HL-60 (cell line): Measurements from ENCODE around the gene TMA16.

ENCODE experiments used
- DNase-seq, 2 experiments: peaks; one replicate each; pipeline ENCODE4 v3.0.0-alpha.2; 2010 to 2020; ENCODE audit warnings: low read depth in 1 of 2, low spot score in 1 of 2
- H3K27ac ChIP-seq: fragments of 250-450 bp; sonication (Bioruptor Pico); replicated peaks from 2 replicates; pipeline ENCODE4 v1.5.1; 2020; ENCODE audit warnings: mild to moderate bottlenecking, moderate library complexity
- H3K27me3 ChIP-seq: fragments of 250-450 bp; sonication (Bioruptor Pico); 2 replicates; pipeline ENCODE4 v1.5.1; 2021; ENCODE audit warnings: mild to moderate bottlenecking, moderate library complexity; ENCODE audit not compliant: insufficient read depth, poor library complexity, severe bottlenecking
- H3K4me3 ChIP-seq: replicated peaks from 2 replicates; pipeline ENCODE4 v1.5.1; 2011; ENCODE audit warnings: mild to moderate bottlenecking, control low read depth, low read length; ENCODE audit not compliant: insufficient read depth
- CTCF ChIP-seq: IDR thresholded peaks from one replicate; pipeline ENCODE4 v1.5.1; 2011; ENCODE audit warnings: low read length, control low read depth, inconsistent platforms; ENCODE audit not compliant: insufficient read depth
- GABPA ChIP-seq: IDR thresholded peaks from 2 replicates; pipeline ENCODE4 v1.6.1; 2012; ENCODE audit warnings: low read depth
- POLR2AphosphoS5 ChIP-seq: IDR thresholded peaks from 2 replicates; pipeline ENCODE4 v1.6.1; 2012; ENCODE audit warnings: low read depth
- REST ChIP-seq: IDR thresholded peaks from 2 replicates; pipeline ENCODE4 v1.6.1; 2012; ENCODE audit warnings: low read depth; ENCODE audit not compliant: insufficient replicate concordance
- SPI1 ChIP-seq: IDR thresholded peaks from 2 replicates; pipeline ENCODE4 v1.6.1; 2012; ENCODE audit warnings: low read depth, mild to moderate bottlenecking, borderline replicate concordance

TMA16 gene

GRCh38 chr4:163525982-163526381 is 31.5 kb downstream of the TMA16 start:
- no peak for DNase-seq
- TF ChIP-seq GABPA (no peak), CTCF (no peak), REST (no peak), SPI1 (no peak)
- H3K4me3 ChIP-seq, result no peak overlapping the region
- H3K27ac ChIP-seq, result no peak overlapping the region
- H3K27me3 ChIP-seq, result no peaks in the 10 kb centered on the region

- H3K27me3 ChIP-seq, result no peaks in the 10 kb centered on the region
- H3K4me3 ChIP-seq, result no peak overlapping the region
- TF ChIP-seq GABPA (no peak), REST (no peak), SPI1 (no peak), POLR2AphosphoS5 (no peak)
- no peak for DNase-seq
- no peak overlapping the region for H3K27ac ChIP-seq
Measured at GRCh38 chr4:163527172-163527571, 32.7 kb downstream of the TMA16 start.

GRCh38 chr4:163528653-163529052 is 34.2 kb downstream of the TMA16 start:
- TF ChIP-seq SPI1 (no peak), REST (no peak), CTCF (no peak), POLR2AphosphoS5 (no peak), GABPA (no peak)
- H3K27me3 ChIP-seq, result no peaks in the 10 kb centered on the region
- H3K27ac ChIP-seq, result no peak overlapping the region
- DNase-seq, result no peak
- H3K4me3 ChIP-seq, result no peak overlapping the region

GRCh38 chr4:163534056-163534455 is 39.6 kb downstream of the TMA16 start:
- Histone ChIP-seq H3K27me3 (no peaks in the 10 kb centered on the region), H3K27ac (no peak overlapping the region), H3K4me3 (no peak overlapping the region)
- TF ChIP-seq REST (no peak), GABPA (no peak), SPI1 (no peak), CTCF (no peak), POLR2AphosphoS5 (no peak)
- no peak for DNase-seq
